ENCODE results near the gene SEPTIN5. TPM values are rescaled to one million over a fixed set of nuclear protein-coding genes. Genes with fewer than 3 reads are reported as not detected.

SEPTIN5 gene
- total and polyA plus RNA-seq, 9 of the 15 experiments (the other 6 are each of a cell fraction or from before 2014, with no cell fraction given), result 0.03 to 195 (median 119) TPM

- Histone ChIP-seq H3K4me2 (ENCODE audit: insufficient read depth, low read length) (no peak overlapping the region), H2AFZ (ENCODE audit: low read depth, low read length) (peak overlapping the region; percentile 19; the same call in 1 of the 2 replicates), H3K27me3 (ENCODE audit: control insufficient read depth in 2 of 2, insufficient read depth in 2 of 2, low read length in 2 of 2) (peaks cover 8 to 9% of the 10 kb centered on the region in 2 experiments; a peak in 3 of 5 replicates), H3K9me1 (ENCODE audit: control insufficient read depth, insufficient read depth, low read length) (no peaks in the 10 kb centered on the region), H3K4me1 (replicated peaks in 1 of 2; ENCODE audit: control insufficient read depth in 2 of 2, insufficient read depth in 2 of 2, low read length in 2 of 2) (peaks cover 4 to 12% of the 10 kb centered on the region in 2 experiments; a peak in 3 of 5 replicates), H3K9me3 (replicated peaks; ENCODE audit: control insufficient read depth, insufficient read depth, low read depth, low read length) (0 out of 2 replicates have a peak, but pooled peaks cover 2% of the 10 kb centered on the region), H3K9ac (ENCODE audit: insufficient read depth in 1 of 2, low read depth in 2 of 2, low read length in 2 of 2) (peak overlapping the region in 1 of 2 experiments; percentile 3; a peak in 1 of 4 replicates), H4K20me1 (replicated peaks; ENCODE audit: control insufficient read depth, insufficient read depth, low read length) (no peaks in the 10 kb centered on the region), H3K27ac (ENCODE audit: extremely low read depth, low read depth, low read length) (no peak overlapping the region), H3K4me3 (no peak overlapping the region), H3K36me3 (ENCODE audit: control insufficient read depth, insufficient read depth, low read length) (no peaks in the 10 kb centered on the region), H3K79me2 (ENCODE audit: control insufficient read depth, insufficient read depth, low read length) (no peaks in the 10 kb centered on the region)
- WGBS (ENCODE audit: insufficient coverage, low coverage, missing lambda C conversion rate), result 46% methylated on average over 16 of the region's 16 CpGs
- intact Hi-C loops (cut with micrococcal nuclease), result no loop called here
- no TSS peak for BruUV-seq (replicated peaks)
- ChIA-PET CTCF (ENCODE audit: low intra/inter-chr PET ratio) (interaction anchor here (0.5 to 5.5 kb wide), 7 partner anchors 29 to 381 kb away, joined by 3 to 113 read pairs (median 4); no protein-coding TSS in a partner anchor), POLR2A (interaction anchor here (0.8 to 10.5 kb wide), 18 partner anchors 9 to 536 kb away, joined by 3 to 80 read pairs (median 4); partner anchors contain the start of gene ESS2)
- FAIRE-seq (no peak), ATAC-seq (peak; percentile 18), DNase-seq (ENCODE audit: extremely low read depth in 1 of 4, low spot score in 3 of 4) (peak in 2 of 4 experiments; percentile 26 to 32)
- in situ Hi-C loops (cut with MboI), result no loop called here
- TF ChIP-seq STAT6 (CRISPR knock-in tag; IDR thresholded peaks at IDR 0.05), result no peak
- no peak for TF ChIP-seq MYNN (IDR thresholded peaks at IDR 0.05)
- 0 out of 2 replicates have a peak, but pooled peaks have one; percentile 6 for TF ChIP-seq MYNN (CRISPR knock-in tag; IDR thresholded peaks at IDR 0.05)
- TF ChIP-seq RBM14 (IDR thresholded peaks at IDR 0.05; ENCODE audit: borderline replicate concordance, insufficient read depth, low read depth, low read length), result no peak
- no peak for TF ChIP-seq ZNF764 (CRISPR knock-in tag; IDR thresholded peaks at IDR 0.05; ENCODE audit: low read depth)
- no peak for TF ChIP-seq ZBTB1 (CRISPR knock-in tag; IDR thresholded peaks at IDR 0.05; ENCODE audit: borderline replicate concordance, low read depth)
- no peak for TF ChIP-seq HMG20B (CRISPR knock-in tag; IDR thresholded peaks at IDR 0.05)
- 0 out of 2 replicates have a peak, but pooled peaks have one; percentile 14 for TF ChIP-seq ZNF76 (CRISPR knock-in tag; IDR thresholded peaks at IDR 0.05; ENCODE audit: borderline replicate concordance)
- no peak for TF ChIP-seq PHF21A (IDR thresholded peaks at IDR 0.05; ENCODE audit: borderline replicate concordance, low read depth)
- TF ChIP-seq ATF3 (IDR thresholded peaks at IDR 0.05), result no peak
- TF ChIP-seq ATF3 (CRISPR knock-in tag; conservative IDR thresholded peaks at IDR 0.05), result 0 out of 2 replicates have a peak, but pooled peaks have one; percentile 9
- 0 out of 2 replicates have a peak, but pooled peaks have one; percentile 22 for TF ChIP-seq THAP12 (CRISPR knock-in tag; IDR thresholded peaks at IDR 0.05)
- no peak for TF ChIP-seq ATF7 (IDR thresholded peaks at IDR 0.05)
- TF ChIP-seq BHLHE40 (IDR thresholded peaks at IDR 0.05; ENCODE audit: low read length), result 0 out of 2 replicates have a peak, but pooled peaks have one; percentile 11
- peak; percentile 3; the same call in 1 of the 2 replicates for TF ChIP-seq CXXC5 (CRISPR knock-in tag; IDR thresholded peaks at IDR 0.05)
- TF ChIP-seq ZNF830 (CRISPR knock-in tag; IDR thresholded peaks at IDR 0.05), result 0 out of 2 replicates have a peak, but pooled peaks have one; percentile 14
- TF ChIP-seq PHB (CRISPR knock-in tag; IDR thresholded peaks at IDR 0.05), result 0 out of 2 replicates have a peak, but pooled peaks have one; percentile 84
Measured at GRCh38 chr22:19680287-19680881, 33.9 kb upstream of the SEPTIN5 start.
